ENCODE data around the gene EPS15.
A peak's percentile ranks its signal among the peaks of the same experiment; 100 is the strongest.

The EPS15 gene

GRCh38 chr1:51517361-51518032, 1.6 kb downstream of the EPS15 start:
- DNase-seq: peak in 1 of 2 donors; percentile 40
- Histone ChIP-seq H3K27ac (peak overlapping the region; percentile 92 to 97), H3K4me1 (peaks cover 0 to 47% (median 21%) of the 10 kb centered on the region in 4 donors), H3K36me3 (no peaks in the 10 kb centered on the region), H3K9me3 (no peaks in the 10 kb centered on the region), H3K4me3 (peak overlapping the region; percentile 70 to 94), H3K27me3 (no peaks in the 10 kb centered on the region)
- intact Hi-C loops (cut with DNase I; ENCODE audit: low total_unique reads): no loop called here
- no peak for TF ChIP-seq CTCF (IDR thresholded peaks at IDR 0.05)

GRCh38 chr1:51516649-51517158, 2.4 kb downstream of the EPS15 start:
- Histone ChIP-seq H3K4me3 (peak overlapping the region; percentile 70 to 94), H3K27me3 (no peaks in the 10 kb centered on the region), H3K9me3 (no peaks in the 10 kb centered on the region), H3K27ac (peak overlapping the region; percentile 92 to 97), H3K4me1 (peaks cover 0 to 55% (median 24%) of the 10 kb centered on the region in 4 donors), H3K36me3 (no peaks in the 10 kb centered on the region)
- DNase-seq: no peak
- intact Hi-C loops (cut with DNase I; ENCODE audit: low total_unique reads): no loop called here
- TF ChIP-seq CTCF (IDR thresholded peaks at IDR 0.05): no peak

- Histone ChIP-seq H3K27me3 (no peaks in the 10 kb centered on the region), H3K9me3 (no peaks in the 10 kb centered on the region), H3K4me3 (peak overlapping the region; percentile 70 to 94), H3K4me1 (peaks cover 0 to 60% (median 30%) of the 10 kb centered on the region in 4 donors), H3K27ac (peak overlapping the region; percentile 92 to 97), H3K36me3 (no peaks in the 10 kb centered on the region)
- DNase-seq: no peak
- intact Hi-C loops (cut with DNase I; ENCODE audit: low total_unique reads): no loop called here
- no peak for TF ChIP-seq CTCF (IDR thresholded peaks at IDR 0.05)
Measured at GRCh38 chr1:51515982-51516648, 3.0 kb downstream of the EPS15 start.

- H3K36me3 ChIP-seq: no peaks in the 10 kb centered on the region
- peaks cover 0 to 67% (median 32%) of the 10 kb centered on the region in 4 donors for H3K4me1 ChIP-seq
- H3K9me3 ChIP-seq: no peaks in the 10 kb centered on the region
- H3K27ac ChIP-seq: peak overlapping the region; percentile 92 to 97
- no peak for DNase-seq
- peak overlapping the region; percentile 3 to 70 for H3K4me3 ChIP-seq
- intact Hi-C loops (cut with DNase I; ENCODE audit: low total_unique reads): no loop called here
- no peaks in the 10 kb centered on the region for H3K27me3 ChIP-seq
- TF ChIP-seq CTCF (IDR thresholded peaks at IDR 0.05): no peak
Measured at GRCh38 chr1:51515312-51515960, 3.6 kb downstream of the EPS15 start.

GRCh38 chr1:51514733-51515132, 4.3 kb downstream of the EPS15 start:
- peak overlapping the region; percentile 3 to 10 for H3K4me3 ChIP-seq

More at GRCh38 chr1:51514733-51515132, 4.3 kb downstream of the EPS15 start:
- no peaks in the 10 kb centered on the region for H3K27me3 ChIP-seq
- H3K4me1 ChIP-seq: peaks cover 0 to 74% (median 33%) of the 10 kb centered on the region in 4 donors
- no peak for TF ChIP-seq CTCF (IDR thresholded peaks at IDR 0.05)
- H3K27ac ChIP-seq: peak overlapping the region; percentile 92 to 97
- no peak for DNase-seq
- intact Hi-C loops (cut with DNase I; ENCODE audit: low total_unique reads): no loop called here
- H3K9me3 ChIP-seq: no peaks in the 10 kb centered on the region
- H3K36me3 ChIP-seq: no peaks in the 10 kb centered on the region
